ENCODE results near the gene UCK2. TPM values are rescaled to one million over a fixed set of nuclear protein-coding genes. Genes with fewer than 3 reads are reported as not detected.

Gene UCK2
- total and polyA plus RNA-seq, 4 donors: 9.6 to 22.0 (median 14.1) TPM

DNA sequence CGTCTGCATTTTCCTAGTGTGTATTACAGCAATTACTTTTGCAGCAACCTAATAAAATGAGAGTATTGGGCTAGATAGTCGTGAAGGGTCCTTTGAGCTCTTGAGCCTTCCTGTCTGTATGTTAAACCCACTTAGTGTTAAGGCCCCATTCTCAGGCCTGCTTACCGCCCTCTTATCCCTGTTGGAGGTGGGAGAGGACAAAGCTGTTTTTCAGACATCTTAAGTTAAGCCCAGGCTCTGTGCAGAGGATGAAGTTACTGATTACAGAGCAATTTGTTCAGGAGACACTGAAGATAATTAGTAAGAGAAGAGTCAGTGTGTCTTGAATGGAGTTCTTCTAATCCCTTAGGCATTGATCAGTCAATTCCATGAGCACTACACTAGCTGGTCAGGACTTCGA is 114.6 kb downstream of the UCK2 start:
- TF ChIP-seq CTCF (IDR thresholded peaks at IDR 0.05; ENCODE audit: control extremely low read depth, extremely low read depth): no peak
- ATAC-seq (ENCODE audit: insufficient read depth, low FRiP score) (no peak), DNase-seq (no peak)
- H3K27me3 ChIP-seq (ENCODE audit: control insufficient read depth in 3 of 3, insufficient read depth in 3 of 3, low read length in 2 of 3): no peaks in the 10 kb centered on the region
- no peak overlapping the region for H3K27ac ChIP-seq (ENCODE audit: low read depth in 1 of 2, low read length in 1 of 2)
- no peaks in the 10 kb centered on the region for H3K36me3 ChIP-seq (ENCODE audit: control insufficient read depth in 4 of 4, insufficient read depth in 4 of 4, low read length in 4 of 4)
- WGBS, 2 donors: 68 to 81% methylated on average over 4 of the region's 4 CpGs
- H3K9ac ChIP-seq (ENCODE audit: insufficient read depth in 1 of 2, low read length in 2 of 2): no peak overlapping the region
- no peaks in the 10 kb centered on the region for H3K4me1 ChIP-seq (ENCODE audit: control insufficient read depth in 5 of 5, insufficient read depth in 5 of 5, low read length in 5 of 5)
- H3K4me3 ChIP-seq: no peak overlapping the region
- no peaks in the 10 kb centered on the region for H3K9me3 ChIP-seq (ENCODE audit: control insufficient read depth in 4 of 4, insufficient read depth in 3 of 4, low read length in 3 of 4)

- TF ChIP-seq CTCF (IDR thresholded peaks at IDR 0.05; ENCODE audit: control extremely low read depth, extremely low read depth): no peak
- 82 to 85% methylated on average over 3 of the region's 3 CpGs for WGBS, 2 donors
- Histone ChIP-seq H3K4me1 (ENCODE audit: control insufficient read depth in 5 of 5, insufficient read depth in 5 of 5, low read length in 5 of 5) (no peaks in the 10 kb centered on the region), H3K27me3 (ENCODE audit: control insufficient read depth in 3 of 3, insufficient read depth in 3 of 3, low read length in 2 of 3) (no peaks in the 10 kb centered on the region), H3K27ac (ENCODE audit: low read depth in 1 of 2, low read length in 1 of 2) (no peak overlapping the region), H3K9ac (ENCODE audit: insufficient read depth in 1 of 2, low read length in 2 of 2) (no peak overlapping the region), H3K9me3 (ENCODE audit: control insufficient read depth in 4 of 4, insufficient read depth in 3 of 4, low read length in 3 of 4) (no peaks in the 10 kb centered on the region), H3K36me3 (ENCODE audit: control insufficient read depth in 4 of 4, insufficient read depth in 4 of 4, low read length in 4 of 4) (no peaks in the 10 kb centered on the region), H3K4me3 (no peak overlapping the region)
- DNase-seq (no peak), ATAC-seq (ENCODE audit: insufficient read depth, low FRiP score) (no peak)
Measured at GRCh38 chr1:165942927-165943597, 115.6 kb downstream of the UCK2 start.

DNA sequence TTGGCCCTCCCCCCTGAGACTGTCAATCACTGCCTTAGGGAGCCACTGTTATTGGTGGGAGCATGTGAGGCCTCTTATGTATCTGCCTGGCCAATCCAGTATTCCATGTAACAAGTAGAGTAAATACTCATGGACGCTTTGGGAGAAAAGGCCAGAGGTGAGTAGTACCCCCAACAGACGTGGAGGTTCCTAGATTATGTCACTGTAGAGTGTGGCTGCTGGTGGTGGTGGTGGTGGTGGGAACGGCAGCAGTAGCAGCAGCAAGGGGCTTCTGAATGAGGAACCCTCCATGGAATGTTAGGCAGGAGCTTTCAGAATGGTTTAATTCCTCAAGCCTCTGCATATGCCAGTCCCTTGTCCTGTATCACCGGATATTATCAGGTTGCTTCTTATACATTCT is 118.5 kb downstream of the UCK2 start:
- ATAC-seq (ENCODE audit: insufficient read depth, low FRiP score) (no peak), DNase-seq (no peak)
- Histone ChIP-seq H3K9me3 (ENCODE audit: control insufficient read depth in 4 of 4, insufficient read depth in 3 of 4, low read length in 3 of 4) (no peaks in the 10 kb centered on the region), H3K9ac (ENCODE audit: insufficient read depth in 1 of 2, low read length in 2 of 2) (no peak overlapping the region), H3K4me1 (ENCODE audit: control insufficient read depth in 5 of 5, insufficient read depth in 5 of 5, low read length in 5 of 5) (no peaks in the 10 kb centered on the region), H3K4me3 (no peak overlapping the region), H3K27me3 (ENCODE audit: control insufficient read depth in 3 of 3, insufficient read depth in 3 of 3, low read length in 2 of 3) (no peaks in the 10 kb centered on the region), H3K27ac (ENCODE audit: low read depth in 1 of 2, low read length in 1 of 2) (no peak overlapping the region), H3K36me3 (ENCODE audit: control insufficient read depth in 4 of 4, insufficient read depth in 4 of 4, low read length in 4 of 4) (no peaks in the 10 kb centered on the region)
- TF ChIP-seq CTCF (IDR thresholded peaks at IDR 0.05; ENCODE audit: control extremely low read depth, extremely low read depth): no peak
- 73 to 81% methylated on average over 4 of the region's 4 CpGs for WGBS, 2 donors

Data from lung (tissue), 12 donors.